Activated CD4-positive, CD25-positive, alpha-beta regulatory T cell treated with anti-CD3 and anti-CD28 coated beads, Interleukin-2, amount 50 U/mL, for 72 hours (primary cell): ENCODE data around the gene PCBD2.
"Not testable (repeated sequence)": the region's sequence is repeated elsewhere in the genome, so short reads cannot be mapped to it uniquely, and the experiment has no call there.

ENCODE experiments used
- DNase-seq: peaks from one replicate; pipeline ENCODE4 v3.0.0; 2021

The PCBD2 gene

GRCh38 chr5:134964359-134965270 lies 59.7 kb downstream of the PCBD2 start:
- DNase-seq: no peak

GRCh38 chr5:134965271-134965825 lies 60.4 kb downstream of the PCBD2 start:
- no peak for DNase-seq

- DNase-seq: no peak
These were observed 62.7 kb downstream of the PCBD2 start, which contains the start of gene CATSPER3 for GRCh38 chr5:134967607-134968006. TSS of gene CATSPER3 (plus strand) at chr5:134967907. CDS start at chr5:134967992, 85 bp downstream.

- DNase-seq: no peak
These were observed 63.1 kb downstream of the PCBD2 start for GRCh38 chr5:134968055-134968454.

- DNase-seq: no peak
These were observed 64.2 kb downstream of the PCBD2 start for GRCh38 chr5:134969166-134969565.

GRCh38 chr5:134975078-134975715 lies 70.3 kb downstream of the PCBD2 start:
- no peak for DNase-seq

- DNase-seq: no peak
These were observed 70.9 kb downstream of the PCBD2 start for GRCh38 chr5:134975843-134976242.

- no peak for DNase-seq
These were observed 71.9 kb downstream of the PCBD2 start for GRCh38 chr5:134976841-134977240.

GRCh38 chr5:134979416-134979815 lies 74.5 kb downstream of the PCBD2 start:
- DNase-seq: no peak

GRCh38 chr5:134982230-134982629 lies 77.3 kb downstream of the PCBD2 start:
- no peak for DNase-seq

- no peak for DNase-seq
These were observed 84.4 kb downstream of the PCBD2 start for GRCh38 chr5:134989266-134989830.

- not testable (repeated sequence) for DNase-seq
These were observed 85.3 kb downstream of the PCBD2 start for GRCh38 chr5:134990183-134990582.

- no peak for DNase-seq
These were observed 87.2 kb downstream of the PCBD2 start for GRCh38 chr5:134992148-134992547.

- DNase-seq: no peak
These were observed 88.2 kb downstream of the PCBD2 start for GRCh38 chr5:134993161-134993560.

- no peak for DNase-seq
These were observed 89.7 kb downstream of the PCBD2 start for GRCh38 chr5:134994560-134995156.

- DNase-seq: no peak
These were observed 91.0 kb downstream of the PCBD2 start for GRCh38 chr5:134995850-134996402.

- no peak for DNase-seq
These were observed 92.1 kb downstream of the PCBD2 start for GRCh38 chr5:134997015-134997414.

GRCh38 chr5:134998068-134998467 lies 93.1 kb downstream of the PCBD2 start:
- DNase-seq: not testable (repeated sequence)

GRCh38 chr5:135004376-135004775 lies 99.4 kb downstream of the PCBD2 start:
- no peak for DNase-seq

GRCh38 chr5:135005076-135005475 lies 100.1 kb downstream of the PCBD2 start:
- DNase-seq: no peak

- DNase-seq: no peak
These were observed 102.4 kb downstream of the PCBD2 start for GRCh38 chr5:135007305-135007704.

GRCh38 chr5:135007749-135008363 lies 102.9 kb downstream of the PCBD2 start:
- DNase-seq: no peak
